C4-2B (cell line): ENCODE measurements around the gene IGF2.

Source experiments
- ZFX ChIP-seq: fragments of 450-650 bp; IDR thresholded peaks from 2 replicates; pipeline ENCODE4 v1.6.1; 2017
- TF ChIP-seq, protein P1 (sequence below): fragments of 450-650 bp; conservative IDR thresholded peaks from 2 replicates; pipeline ENCODE4 v1.5.1; 2017; ENCODE audit warnings: mild to moderate bottlenecking

DNA sequence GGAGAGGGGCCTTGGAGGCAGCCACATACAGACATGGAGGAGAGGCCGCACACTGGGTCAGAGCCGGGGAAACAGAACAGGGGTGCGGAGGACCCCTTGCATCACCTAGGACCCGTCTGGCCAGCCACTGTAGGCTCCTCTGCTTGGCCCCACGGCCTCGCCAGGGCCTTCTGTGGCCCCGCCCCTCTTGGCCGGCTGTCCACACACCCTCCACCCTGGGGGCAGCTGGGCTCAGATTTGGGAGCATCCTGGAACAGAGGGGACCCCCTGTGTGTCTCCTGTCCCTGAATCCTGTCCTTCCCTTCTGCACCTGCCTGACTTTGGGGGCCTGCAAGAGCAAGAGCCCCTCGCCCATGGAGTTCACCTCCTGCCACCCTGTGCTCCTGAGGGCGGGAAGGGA is 40.3 kb upstream of the IGF2 start:
- TF ChIP-seq, protein P1, sequence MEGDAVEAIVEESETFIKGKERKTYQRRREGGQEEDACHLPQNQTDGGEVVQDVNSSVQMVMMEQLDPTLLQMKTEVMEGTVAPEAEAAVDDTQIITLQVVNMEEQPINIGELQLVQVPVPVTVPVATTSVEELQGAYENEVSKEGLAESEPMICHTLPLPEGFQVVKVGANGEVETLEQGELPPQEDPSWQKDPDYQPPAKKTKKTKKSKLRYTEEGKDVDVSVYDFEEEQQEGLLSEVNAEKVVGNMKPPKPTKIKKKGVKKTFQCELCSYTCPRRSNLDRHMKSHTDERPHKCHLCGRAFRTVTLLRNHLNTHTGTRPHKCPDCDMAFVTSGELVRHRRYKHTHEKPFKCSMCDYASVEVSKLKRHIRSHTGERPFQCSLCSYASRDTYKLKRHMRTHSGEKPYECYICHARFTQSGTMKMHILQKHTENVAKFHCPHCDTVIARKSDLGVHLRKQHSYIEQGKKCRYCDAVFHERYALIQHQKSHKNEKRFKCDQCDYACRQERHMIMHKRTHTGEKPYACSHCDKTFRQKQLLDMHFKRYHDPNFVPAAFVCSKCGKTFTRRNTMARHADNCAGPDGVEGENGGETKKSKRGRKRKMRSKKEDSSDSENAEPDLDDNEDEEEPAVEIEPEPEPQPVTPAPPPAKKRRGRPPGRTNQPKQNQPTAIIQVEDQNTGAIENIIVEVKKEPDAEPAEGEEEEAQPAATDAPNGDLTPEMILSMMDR, result no peak
- no peak for TF ChIP-seq ZFX
